Hepatocyte (in vitro differentiated cells): ENCODE data around the gene PAK1IP1. TPM values are rescaled to one million over a fixed set of nuclear protein-coding genes. Genes with fewer than 3 reads are reported as not detected.
A peak's percentile ranks its signal among the peaks of the same experiment; 100 is the strongest.

Experiments
- DNase-seq: peaks from one replicate; pipeline ENCODE4 v3.0.0-alpha.2; 2016; ENCODE audit warnings: low spot score
- H2AFZ ChIP-seq: fragments of 200-600 bp; sonication (generic); 2 replicates; pipeline ENCODE4 v1.6.0; 2016; ENCODE audit warnings: antibody characterized with exemption, mild to moderate bottlenecking
- H3K27ac ChIP-seq: fragments of 200-600 bp; sonication (generic); 2 replicates; pipeline ENCODE4 v1.5.1; 2016; ENCODE audit warnings: mild to moderate bottlenecking
- H3K27me3 ChIP-seq: fragments of 200-600 bp; sonication (generic); 2 replicates; pipeline ENCODE4 v1.6.1; 2016
- H3K36me3 ChIP-seq: fragments of 200-600 bp; sonication (generic); replicated peaks from 2 replicates; pipeline ENCODE4 v1.5.1; 2016; ENCODE audit warnings: low read depth; ENCODE audit not compliant: insufficient read depth
- H3K4me1 ChIP-seq: fragments of 200-600 bp; sonication (generic); 2 replicates; pipeline ENCODE4 v1.5.1; 2016; ENCODE audit warnings: mild to moderate bottlenecking, moderate library complexity; ENCODE audit not compliant: insufficient read depth
- H3K4me2 ChIP-seq: fragments of 200-600 bp; sonication (generic); 2 replicates; pipeline ENCODE4 v1.6.0; 2016
- H3K4me3 ChIP-seq: fragments of 200-600 bp; sonication (generic); 2 replicates; pipeline ENCODE4 v1.5.1; 2016; ENCODE audit warnings: mild to moderate bottlenecking
- H3K79me2 ChIP-seq: fragments of 200-600 bp; sonication (generic); 2 replicates; pipeline ENCODE4 v1.6.0; 2017; ENCODE audit warnings: mild to moderate bottlenecking
- H3K9me2 ChIP-seq: fragments of 200-600 bp; sonication (generic); replicated peaks from 2 replicates; pipeline ENCODE4 v1.6.0; 2017; ENCODE audit warnings: mild to moderate bottlenecking; ENCODE audit not compliant: insufficient read depth
- H3K9me3 ChIP-seq: fragments of 200-600 bp; sonication (generic); 2 replicates; pipeline ENCODE4 v1.5.1; 2016; ENCODE audit warnings: low read depth, mild to moderate bottlenecking
- H4K20me1 ChIP-seq: fragments of 200-600 bp; sonication (generic); 2 replicates; pipeline ENCODE4 v1.6.0; 2016; ENCODE audit warnings: mild to moderate bottlenecking; ENCODE audit not compliant: insufficient read depth, poor library complexity, severe bottlenecking
- EZH2 ChIP-seq: fragments of 200-600 bp; sonication (generic); IDR thresholded peaks from 2 replicates; pipeline ENCODE4 v1.6.1; 2016; ENCODE audit warnings: antibody characterized with exemption, mild to moderate bottlenecking, borderline replicate concordance
- EZH2phosphoT487 ChIP-seq: fragments of 200-600 bp; sonication (generic); IDR thresholded peaks from one replicate; pipeline ENCODE4 v1.6.1; 2018; ENCODE audit warnings: antibody characterized with exemption, mild to moderate bottlenecking, low read depth, moderate library complexity; ENCODE audit not compliant: unreplicated experiment, severe bottlenecking
- WGBS: methylation state at CpG from one replicate; pipeline ENCODE4 v1.1.6; 2016; ENCODE audit warnings: low lambda C conversion rate; ENCODE audit errors: missing lambda C conversion rate; 5-methylcytosine and 5-hydroxymethylcytosine counted together
- polyA plus RNA-seq: library from polyadenylated mRNA; unstranded; fragments of >200 nt; fragmentation: Nextera tagmentation; extraction: Ambion mirVana; gene quantifications from 2 replicates; pipeline ENCODE4 v1.2.1, GENCODE V29; 2016
- total RNA-seq: library from RNA; depleted of rRNA; stranded (reverse); fragments of >200 nt; gene quantifications from 2 replicates; pipeline ENCODE4 v1.2.3, GENCODE V29; 2014
- TF ChIP-seq, protein P1 (sequence below): fragments of 200-600 bp; sonication (generic); IDR thresholded peaks from 2 replicates; pipeline ENCODE4 v1.5.1; 2016; ENCODE audit warnings: antibody characterized with exemption, mild to moderate bottlenecking; ENCODE audit not compliant: poor library complexity

The PAK1IP1 gene
- total and polyA plus RNA-seq, 2 experiments from 2014 or later, result 14.0 to 15.7 TPM

DNA sequence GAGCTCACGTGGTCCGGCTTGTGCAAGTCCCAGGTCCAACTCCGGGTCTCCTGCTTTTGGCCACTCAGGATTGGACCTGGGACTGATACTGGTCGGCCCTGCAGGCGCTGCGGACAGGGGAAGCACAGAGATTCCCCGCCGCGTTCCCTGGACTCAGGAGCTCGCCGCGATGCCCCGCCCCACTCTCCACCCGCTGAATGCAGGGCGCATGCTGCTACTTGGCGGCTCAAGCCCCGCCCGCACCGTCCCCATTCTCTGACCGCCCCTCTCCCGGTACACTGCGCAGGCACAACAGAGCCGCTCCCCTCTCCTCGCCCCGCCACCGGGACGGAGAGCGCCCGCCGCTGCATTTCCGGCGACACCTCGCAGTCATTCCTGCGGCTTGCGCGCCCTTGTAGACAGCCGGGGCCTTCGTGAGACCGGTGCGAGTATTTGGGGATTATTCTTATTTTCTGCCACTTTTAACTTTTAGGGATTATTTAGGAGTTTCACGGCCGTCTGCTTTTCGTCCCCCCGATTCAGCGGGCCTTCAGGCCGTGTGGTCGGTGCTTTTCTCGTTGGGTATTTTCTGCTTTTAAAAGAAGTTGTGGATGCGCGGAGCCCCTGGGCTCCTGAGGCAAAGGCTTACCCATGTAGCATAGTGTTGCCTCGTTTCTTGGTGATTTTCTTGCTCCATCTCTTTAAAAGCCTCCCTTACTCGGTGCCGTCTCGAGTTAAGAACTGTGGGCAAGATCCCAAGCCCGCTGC lies 28.2 kb downstream of the PAK1IP1 start, which contains the start of gene TMEM14C:
TMEM14C (plus strand) TSS at position 251 of the 747 bp plus-strand sequence. CDS start 1,544 bp downstream, outside the sequence.
- H3K4me3 ChIP-seq, result peak within 1 kb of the TSS; percentile 66
- no peaks in the 10 kb centered on the region for H3K27me3 ChIP-seq
- H3K27ac ChIP-seq, result peak within 1 kb of the TSS; percentile 94
- peaks cover 21% of the 10 kb centered on the region for H3K4me1 ChIP-seq
- H2AFZ ChIP-seq, result peak within 1 kb of the TSS; percentile 87
- TF ChIP-seq EZH2 (no peak), EZH2phosphoT487 (no peak)
- TF ChIP-seq, protein P1, sequence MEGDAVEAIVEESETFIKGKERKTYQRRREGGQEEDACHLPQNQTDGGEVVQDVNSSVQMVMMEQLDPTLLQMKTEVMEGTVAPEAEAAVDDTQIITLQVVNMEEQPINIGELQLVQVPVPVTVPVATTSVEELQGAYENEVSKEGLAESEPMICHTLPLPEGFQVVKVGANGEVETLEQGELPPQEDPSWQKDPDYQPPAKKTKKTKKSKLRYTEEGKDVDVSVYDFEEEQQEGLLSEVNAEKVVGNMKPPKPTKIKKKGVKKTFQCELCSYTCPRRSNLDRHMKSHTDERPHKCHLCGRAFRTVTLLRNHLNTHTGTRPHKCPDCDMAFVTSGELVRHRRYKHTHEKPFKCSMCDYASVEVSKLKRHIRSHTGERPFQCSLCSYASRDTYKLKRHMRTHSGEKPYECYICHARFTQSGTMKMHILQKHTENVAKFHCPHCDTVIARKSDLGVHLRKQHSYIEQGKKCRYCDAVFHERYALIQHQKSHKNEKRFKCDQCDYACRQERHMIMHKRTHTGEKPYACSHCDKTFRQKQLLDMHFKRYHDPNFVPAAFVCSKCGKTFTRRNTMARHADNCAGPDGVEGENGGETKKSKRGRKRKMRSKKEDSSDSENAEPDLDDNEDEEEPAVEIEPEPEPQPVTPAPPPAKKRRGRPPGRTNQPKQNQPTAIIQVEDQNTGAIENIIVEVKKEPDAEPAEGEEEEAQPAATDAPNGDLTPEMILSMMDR, result no peak
- no peaks in the 10 kb centered on the region for H3K9me2 ChIP-seq
- H4K20me1 ChIP-seq, result no peaks in the 10 kb centered on the region
- peak; percentile 99 for DNase-seq
- H3K4me2 ChIP-seq, result peak within 1 kb of the TSS; percentile 75
- H3K36me3 ChIP-seq, result no peaks in the 10 kb centered on the region
- WGBS, result under 1% methylated on average over 53 of the region's 55 CpGs
- peaks cover 33% of the 10 kb centered on the region for H3K79me2 ChIP-seq
- H3K9me3 ChIP-seq, result no peaks in the 10 kb centered on the region

DNA sequence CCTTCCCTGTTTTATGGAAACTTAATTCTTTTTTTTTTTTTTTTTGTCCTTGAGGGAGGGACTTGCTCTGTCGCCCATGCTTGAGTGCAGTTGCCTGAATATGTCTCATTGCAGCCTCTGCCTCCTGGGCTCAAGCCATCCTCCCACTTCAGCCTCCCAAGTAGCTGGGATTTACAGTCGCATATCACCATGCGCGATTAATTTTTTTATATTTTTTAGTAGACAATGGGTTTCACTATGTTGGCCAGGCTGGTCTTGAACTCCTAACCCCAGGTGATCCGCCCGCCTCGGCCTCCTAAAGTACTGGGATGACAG lies 28.8 kb downstream of the PAK1IP1 start:
- DNase-seq, result no peak
- H3K27me3 ChIP-seq, result no peaks in the 10 kb centered on the region
- H3K27ac ChIP-seq, result peak overlapping the region; percentile 94
- H3K4me2 ChIP-seq, result peak overlapping the region; percentile 75
- no peak overlapping the region for H2AFZ ChIP-seq
- TF ChIP-seq EZH2, result no peak
- TF ChIP-seq, protein P1, result no peak
- TF ChIP-seq EZH2phosphoT487, result no peak
- 44% methylated on average over 7 of the region's 7 CpGs for WGBS
- peaks cover 33% of the 10 kb centered on the region for H3K79me2 ChIP-seq
- no peaks in the 10 kb centered on the region for H3K9me2 ChIP-seq
- H3K9me3 ChIP-seq, result no peaks in the 10 kb centered on the region
- H4K20me1 ChIP-seq, result no peaks in the 10 kb centered on the region
- no peaks in the 10 kb centered on the region for H3K36me3 ChIP-seq
- H3K4me3 ChIP-seq, result peak overlapping the region; percentile 66
- H3K4me1 ChIP-seq, result peaks cover 21% of the 10 kb centered on the region

DNA sequence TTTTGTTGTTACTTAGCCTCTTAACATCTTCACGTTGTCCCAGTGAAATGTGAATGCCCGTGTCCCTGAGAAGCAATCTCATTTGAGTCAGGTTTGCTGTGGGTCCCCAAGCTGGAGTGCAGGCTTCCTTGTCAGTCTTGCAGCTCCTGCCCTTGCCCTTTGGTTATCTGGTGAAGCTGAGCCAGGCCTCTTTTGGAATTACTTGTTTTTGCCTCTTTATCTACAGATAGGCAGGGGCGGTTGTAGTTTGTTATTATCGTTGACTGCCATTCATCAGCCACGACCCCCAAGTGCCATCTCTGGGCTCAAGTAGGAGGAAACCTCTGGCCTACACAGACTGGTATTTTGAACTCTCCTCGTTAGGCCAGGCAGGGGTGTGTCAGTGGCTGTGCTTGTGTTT lies 30.3 kb downstream of the PAK1IP1 start:
- Histone ChIP-seq H3K36me3 (no peaks in the 10 kb centered on the region), H3K9me2 (no peaks in the 10 kb centered on the region), H3K4me1 (peaks cover 21% of the 10 kb centered on the region), H3K27me3 (no peaks in the 10 kb centered on the region), H3K27ac (no peak overlapping the region), H3K9me3 (no peaks in the 10 kb centered on the region), H4K20me1 (no peaks in the 10 kb centered on the region), H3K79me2 (peaks cover 33% of the 10 kb centered on the region), H3K4me2 (peak overlapping the region; percentile 75), H2AFZ (no peak overlapping the region), H3K4me3 (no peak overlapping the region)
- TF ChIP-seq EZH2phosphoT487 (no peak), EZH2 (no peak)
- TF ChIP-seq, protein P1, result no peak
- WGBS, result 66% methylated on average over 6 of the region's 6 CpGs
- DNase-seq, result no peak
